KMS-11 (cell line): ENCODE measurements around the gene EIF4H.

ENCODE experiments used
- H2AFZ ChIP-seq: fragments of 200-600 bp; sonication (generic); 2 replicates; pipeline ENCODE4 v1.6.1; 2016; ENCODE audit warnings: antibody characterized with exemption, mixed run types, low read depth
- H3K27ac ChIP-seq: fragments of 200-600 bp; sonication (generic); 2 replicates; pipeline ENCODE4 v1.6.1; 2016; ENCODE audit warnings: mild to moderate bottlenecking, mixed run types
- H3K27me3 ChIP-seq: fragments of 200-600 bp; sonication (generic); 2 replicates; pipeline ENCODE4 v1.6.1; 2017; ENCODE audit warnings: mild to moderate bottlenecking, low read depth, mixed run types, moderate library complexity; ENCODE audit not compliant: insufficient read depth
- H3K36me3 ChIP-seq: fragments of 200-600 bp; sonication (generic); 2 replicates; pipeline ENCODE4 v1.6.1; 2017; ENCODE audit warnings: mild to moderate bottlenecking, mixed run types; ENCODE audit not compliant: insufficient read depth
- H3K4me1 ChIP-seq: fragments of 200-600 bp; sonication (generic); 2 replicates; pipeline ENCODE4 v1.6.1; 2016; ENCODE audit warnings: mild to moderate bottlenecking, low read depth, mixed run types; ENCODE audit not compliant: poor library complexity, severe bottlenecking
- H3K4me2 ChIP-seq: fragments of 200-600 bp; sonication (generic); 2 replicates; pipeline ENCODE4 v1.7.0; 2016; ENCODE audit warnings: mild to moderate bottlenecking, mixed run types
- H3K4me3 ChIP-seq: fragments of 200-600 bp; sonication (generic); IDR thresholded peaks from 2 replicates; pipeline ENCODE4 v1.6.1; 2017; ENCODE audit warnings: low read depth, low read length, mixed read lengths; ENCODE audit not compliant: insufficient read depth
- H3K79me2 ChIP-seq: fragments of 200-600 bp; sonication (generic); 2 replicates; pipeline ENCODE4 v1.6.1; 2016; ENCODE audit warnings: low read depth, mixed run types; ENCODE audit not compliant: insufficient read depth
- H3K9ac ChIP-seq: fragments of 200-600 bp; sonication (generic); 2 replicates; pipeline ENCODE4 v1.6.1; 2016; ENCODE audit warnings: mild to moderate bottlenecking, mixed run types
- H4K20me1 ChIP-seq: fragments of 200-600 bp; sonication (generic); 2 replicates; pipeline ENCODE4 v1.6.1; 2016; ENCODE audit warnings: mild to moderate bottlenecking, mixed run types; ENCODE audit not compliant: insufficient read depth
- TF ChIP-seq, protein P1 (sequence below): fragments of 200-600 bp; sonication (generic); conservative IDR thresholded peaks from 2 replicates; pipeline ENCODE4 v1.6.1; 2017; ENCODE audit warnings: low read depth, mild to moderate bottlenecking, antibody characterized with exemption, low read length, moderate library complexity, mixed read lengths

The EIF4H gene

DNA sequence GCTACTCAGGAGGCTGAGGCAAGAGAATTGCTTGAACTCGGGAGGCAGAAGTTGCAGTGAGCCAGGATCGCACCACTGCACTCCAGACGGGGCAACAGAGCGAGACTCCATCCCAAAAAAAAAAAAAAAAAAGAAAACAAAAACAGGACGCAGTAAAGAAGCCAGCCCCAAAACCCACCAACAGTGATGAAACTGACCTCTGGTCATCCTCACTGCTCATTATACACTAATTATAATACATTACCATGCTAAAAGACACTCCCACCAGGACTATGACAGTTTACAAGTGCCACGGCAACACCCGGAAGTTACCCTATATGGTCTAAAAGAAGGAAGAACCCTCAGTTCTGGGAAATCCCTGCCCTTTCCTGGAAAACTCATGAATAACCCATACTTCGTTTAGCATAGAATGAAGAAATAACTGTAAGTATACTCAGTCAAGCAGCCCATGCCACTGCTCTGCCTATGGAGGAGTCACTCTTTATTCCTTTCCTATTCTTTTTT, 40.0 kb upstream of the EIF4H start:
- Histone ChIP-seq H3K27ac (no peak overlapping the region), H3K4me1 (no peaks in the 10 kb centered on the region), H3K36me3 (no peaks in the 10 kb centered on the region), H3K4me3 (no peak overlapping the region), H3K9ac (no peak overlapping the region), H3K27me3 (no peaks in the 10 kb centered on the region), H4K20me1 (no peaks in the 10 kb centered on the region), H3K4me2 (no peak overlapping the region), H2AFZ (no peak overlapping the region), H3K79me2 (no peaks in the 10 kb centered on the region)
- TF ChIP-seq, protein P1, sequence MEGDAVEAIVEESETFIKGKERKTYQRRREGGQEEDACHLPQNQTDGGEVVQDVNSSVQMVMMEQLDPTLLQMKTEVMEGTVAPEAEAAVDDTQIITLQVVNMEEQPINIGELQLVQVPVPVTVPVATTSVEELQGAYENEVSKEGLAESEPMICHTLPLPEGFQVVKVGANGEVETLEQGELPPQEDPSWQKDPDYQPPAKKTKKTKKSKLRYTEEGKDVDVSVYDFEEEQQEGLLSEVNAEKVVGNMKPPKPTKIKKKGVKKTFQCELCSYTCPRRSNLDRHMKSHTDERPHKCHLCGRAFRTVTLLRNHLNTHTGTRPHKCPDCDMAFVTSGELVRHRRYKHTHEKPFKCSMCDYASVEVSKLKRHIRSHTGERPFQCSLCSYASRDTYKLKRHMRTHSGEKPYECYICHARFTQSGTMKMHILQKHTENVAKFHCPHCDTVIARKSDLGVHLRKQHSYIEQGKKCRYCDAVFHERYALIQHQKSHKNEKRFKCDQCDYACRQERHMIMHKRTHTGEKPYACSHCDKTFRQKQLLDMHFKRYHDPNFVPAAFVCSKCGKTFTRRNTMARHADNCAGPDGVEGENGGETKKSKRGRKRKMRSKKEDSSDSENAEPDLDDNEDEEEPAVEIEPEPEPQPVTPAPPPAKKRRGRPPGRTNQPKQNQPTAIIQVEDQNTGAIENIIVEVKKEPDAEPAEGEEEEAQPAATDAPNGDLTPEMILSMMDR: no peak

DNA sequence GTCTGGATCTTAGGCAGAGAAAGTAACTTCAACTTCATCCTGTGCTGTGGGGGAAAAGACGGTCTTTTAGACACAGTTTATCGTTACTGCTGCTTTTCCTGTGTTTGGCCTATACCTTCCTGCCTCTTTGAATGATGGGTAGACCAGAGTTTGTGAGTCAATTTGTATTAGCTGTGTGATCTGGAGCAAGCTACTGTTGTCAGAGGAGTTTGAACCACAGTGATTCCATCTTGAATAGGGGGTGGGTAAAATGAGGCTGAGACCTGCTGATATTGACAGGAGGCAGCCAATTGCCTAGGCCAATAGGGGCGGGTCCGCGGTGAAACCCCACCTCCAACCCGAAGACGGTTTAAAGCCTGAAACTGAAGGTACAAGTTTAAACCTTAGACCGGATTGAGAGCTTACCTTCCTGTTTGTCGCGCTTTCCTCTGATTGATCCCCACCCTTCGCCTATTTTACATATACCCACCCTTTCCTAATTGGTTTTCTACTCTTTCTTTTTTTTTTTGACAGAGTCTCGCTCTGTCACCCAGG, 35.8 kb upstream of the EIF4H start:
- Histone ChIP-seq H3K79me2 (no peaks in the 10 kb centered on the region), H3K27ac (no peak overlapping the region), H2AFZ (no peak overlapping the region), H3K4me3 (no peak overlapping the region), H3K9ac (no peak overlapping the region), H3K4me2 (no peak overlapping the region), H3K27me3 (no peaks in the 10 kb centered on the region), H3K36me3 (no peaks in the 10 kb centered on the region), H3K4me1 (no peaks in the 10 kb centered on the region), H4K20me1 (no peaks in the 10 kb centered on the region)
- TF ChIP-seq, protein P1: no peak

DNA sequence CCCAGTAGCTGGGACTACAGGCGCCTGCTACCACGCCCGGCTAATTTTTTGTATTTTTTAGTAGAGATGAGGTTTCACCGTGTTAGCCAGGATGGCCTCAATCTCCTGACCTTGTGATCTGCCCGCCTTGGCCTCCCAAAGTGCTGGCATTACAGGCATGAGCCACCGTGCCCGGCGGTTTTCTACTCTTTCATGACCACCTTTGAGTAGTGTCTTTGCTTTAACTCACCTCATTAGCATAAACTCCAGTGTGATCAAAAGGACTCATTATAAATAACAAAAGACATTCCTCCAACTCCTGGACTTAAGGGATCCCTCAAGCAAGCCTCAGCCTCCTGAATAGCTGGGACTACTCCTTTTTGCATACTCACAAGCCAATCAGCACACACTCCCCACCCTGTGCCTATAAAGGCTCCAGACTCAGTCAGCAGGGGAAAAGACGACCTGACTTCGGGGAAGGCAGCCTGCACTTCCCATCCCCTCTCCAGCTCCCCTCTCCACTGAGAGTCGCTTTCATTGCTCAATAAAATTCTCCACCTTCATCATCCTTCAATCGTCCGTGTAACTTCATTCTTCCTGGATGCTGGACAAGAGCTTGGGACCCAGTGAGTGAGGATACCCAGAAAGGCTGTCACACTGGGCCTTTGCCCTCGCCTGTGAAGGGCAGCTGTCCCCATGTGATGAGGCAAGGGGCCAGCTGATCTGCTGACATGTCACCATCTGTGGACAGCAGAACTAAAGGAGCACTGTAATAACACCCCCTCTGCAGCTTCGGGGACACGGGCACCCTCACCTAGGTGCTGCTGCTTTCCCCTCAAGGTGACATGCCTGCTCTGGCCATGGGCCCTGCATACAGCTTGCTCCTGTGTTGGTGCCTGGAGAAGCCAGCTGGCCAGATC, 35.0 kb upstream of the EIF4H start:
- Histone ChIP-seq H3K36me3 (no peaks in the 10 kb centered on the region), H3K4me1 (no peaks in the 10 kb centered on the region), H3K4me2 (no peak overlapping the region), H3K4me3 (no peak overlapping the region), H3K9ac (no peak overlapping the region), H3K27me3 (no peaks in the 10 kb centered on the region), H3K79me2 (no peaks in the 10 kb centered on the region), H2AFZ (no peak overlapping the region), H4K20me1 (no peaks in the 10 kb centered on the region), H3K27ac (no peak overlapping the region)
- TF ChIP-seq, protein P1: no peak

DNA sequence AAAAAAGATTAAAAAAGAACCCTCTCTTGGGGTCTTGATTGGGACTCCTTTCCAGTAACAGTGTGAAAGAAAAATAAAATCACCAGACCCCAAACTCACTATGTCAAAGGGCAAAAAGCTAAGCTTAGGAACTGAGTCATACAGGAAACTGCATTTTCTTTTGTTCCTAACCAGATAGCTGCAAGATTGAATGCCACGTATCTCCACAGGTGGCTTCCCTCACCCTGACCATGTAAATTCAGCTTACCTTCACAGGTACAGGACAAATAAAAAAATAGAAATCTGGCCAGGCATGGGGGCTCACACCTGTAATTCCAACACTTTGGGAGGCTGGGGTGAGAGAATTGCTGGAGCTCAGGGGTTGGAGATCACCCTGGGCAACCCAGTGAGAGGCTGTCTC, 32.5 kb upstream of the EIF4H start:
- Histone ChIP-seq H4K20me1 (no peaks in the 10 kb centered on the region), H3K9ac (no peak overlapping the region), H3K4me2 (no peak overlapping the region), H3K79me2 (no peaks in the 10 kb centered on the region), H3K27ac (no peak overlapping the region), H3K4me1 (no peaks in the 10 kb centered on the region), H3K4me3 (no peak overlapping the region), H3K27me3 (no peaks in the 10 kb centered on the region), H3K36me3 (no peaks in the 10 kb centered on the region), H2AFZ (no peak overlapping the region)
- TF ChIP-seq, protein P1: no peak
